ES-I3 (cell line): ENCODE results near the gene OAS3.

Experiments
- H3K36me3 ChIP-seq: 2 replicates; pipeline ENCODE4 v1.6.1; 2013; ENCODE audit warnings: mild to moderate bottlenecking, low read length, control low read depth, moderate library complexity; ENCODE audit not compliant: insufficient read depth
- H3K4me1 ChIP-seq: 2 replicates; pipeline ENCODE4 v1.6.1; 2013; ENCODE audit warnings: mild to moderate bottlenecking, control low read depth, low read length; ENCODE audit not compliant: insufficient read depth
- H3K9ac ChIP-seq: 2 replicates; pipeline ENCODE4 v1.6.1; 2013; ENCODE audit warnings: low read depth, mild to moderate bottlenecking, low read length, moderate library complexity
- H3K9me3 ChIP-seq: 2 replicates; pipeline ENCODE4 v1.6.1; 2013; ENCODE audit warnings: mild to moderate bottlenecking, low read length, moderate library complexity; ENCODE audit not compliant: control insufficient read depth, insufficient read depth

Gene OAS3

GRCh38 chr12:112989806-112990205 is 51.5 kb downstream of the OAS3 start:
- Histone ChIP-seq H3K36me3 (no peaks in the 10 kb centered on the region), H3K4me1 (no peaks in the 10 kb centered on the region), H3K9me3 (no peaks in the 10 kb centered on the region; the same call in 1 of the 2 replicates), H3K9ac (no peak overlapping the region)

GRCh38 chr12:112992541-112993398 is 54.5 kb downstream of the OAS3 start:
- no peak overlapping the region for H3K9ac ChIP-seq

DNA sequence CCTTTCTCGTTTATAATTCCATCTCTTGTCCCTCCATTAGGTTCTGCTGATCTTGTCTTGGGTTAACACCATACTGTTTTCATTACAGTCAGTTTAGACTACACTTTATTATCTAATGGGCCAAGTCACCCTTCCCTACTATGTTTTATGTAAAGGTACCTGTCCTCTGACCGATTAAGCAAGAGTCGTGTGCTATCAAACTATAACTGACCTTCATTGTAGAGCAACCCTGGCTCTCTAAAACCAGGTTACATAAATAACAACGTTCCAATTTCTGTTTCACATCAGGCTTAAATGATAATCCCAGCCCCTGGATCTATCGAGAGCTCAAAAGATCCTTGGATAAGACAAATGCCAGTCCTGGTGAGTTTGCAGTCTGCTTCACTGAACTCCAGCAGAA is 56.7 kb downstream of the OAS3 start:
- Histone ChIP-seq H3K9ac (no peak overlapping the region), H3K36me3 (no peaks in the 10 kb centered on the region), H3K4me1 (no peaks in the 10 kb centered on the region), H3K9me3 (no peaks in the 10 kb centered on the region; the same call in 1 of the 2 replicates)

More at GRCh38 chr12:112992541-112993398, 54.5 kb downstream of the OAS3 start:
- Histone ChIP-seq H3K9me3 (no peaks in the 10 kb centered on the region; the same call in 1 of the 2 replicates), H3K36me3 (no peaks in the 10 kb centered on the region), H3K4me1 (no peaks in the 10 kb centered on the region)

DNA sequence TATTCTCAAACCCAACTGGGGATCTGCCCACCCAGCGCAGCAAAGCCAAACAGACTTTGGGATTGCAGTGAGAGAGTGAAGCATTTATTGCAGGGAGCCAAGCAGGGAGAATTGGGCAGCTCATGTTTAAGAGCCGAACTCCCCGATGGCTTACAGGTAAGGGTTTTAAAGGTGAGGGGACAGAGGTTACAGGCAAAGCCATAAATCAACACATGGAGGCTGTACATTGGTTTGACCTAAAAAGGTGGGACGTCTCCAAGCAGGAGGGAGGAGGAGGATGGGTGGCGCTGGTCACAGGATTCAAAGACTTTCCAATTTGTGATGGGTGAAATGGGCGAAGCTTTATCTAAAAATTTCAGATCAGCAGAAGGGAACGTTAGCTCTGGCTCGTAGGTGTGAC is 58.2 kb downstream of the OAS3 start:
- Histone ChIP-seq H3K4me1 (no peaks in the 10 kb centered on the region), H3K9ac (no peak overlapping the region), H3K36me3 (no peaks in the 10 kb centered on the region), H3K9me3 (no peaks in the 10 kb centered on the region; the same call in 1 of the 2 replicates)

GRCh38 chr12:112997506-112997905 is 59.2 kb downstream of the OAS3 start:
- Histone ChIP-seq H3K4me1 (no peaks in the 10 kb centered on the region), H3K9ac (no peak overlapping the region), H3K9me3 (no peaks in the 10 kb centered on the region; the same call in 1 of the 2 replicates), H3K36me3 (no peaks in the 10 kb centered on the region)

DNA sequence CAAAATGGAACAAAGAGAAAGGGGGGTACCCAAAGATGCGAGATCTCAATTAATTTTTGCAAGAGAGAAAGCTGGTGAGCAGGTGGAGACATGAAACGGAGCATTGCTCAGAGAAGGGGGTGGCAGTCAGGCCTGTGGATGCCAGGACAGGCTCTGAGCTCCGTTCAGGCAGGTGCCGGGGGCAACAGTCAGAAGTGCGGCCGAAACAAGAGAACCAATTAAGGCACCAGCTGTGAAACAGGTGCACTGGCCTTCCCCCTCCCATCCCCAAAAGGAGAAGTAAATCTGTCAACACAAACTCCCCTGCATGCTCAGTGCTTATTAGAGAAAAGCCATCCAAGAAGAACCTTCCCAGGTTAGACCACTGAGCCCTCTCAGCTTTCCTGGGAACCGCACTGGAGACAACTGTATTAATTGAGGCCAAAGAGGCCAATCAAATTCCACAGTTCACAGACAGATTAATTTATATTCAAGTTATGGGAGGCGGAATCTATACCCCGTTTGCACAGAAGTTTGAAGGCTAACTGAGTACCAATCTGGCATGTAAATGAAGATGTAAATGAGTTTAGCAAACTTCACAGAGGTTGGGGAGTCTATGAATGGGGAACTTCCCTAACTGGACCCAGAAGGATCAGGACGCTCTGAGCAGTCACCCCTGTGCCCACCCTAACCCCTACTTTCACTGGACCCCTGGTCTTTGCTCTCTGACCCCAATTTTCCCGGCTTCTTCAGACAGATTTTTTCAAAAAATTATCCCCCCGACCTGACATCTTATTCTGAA is 60.9 kb downstream of the OAS3 start:
- no peaks in the 10 kb centered on the region; the same call in 1 of the 2 replicates for H3K9me3 ChIP-seq
- no peaks in the 10 kb centered on the region for H3K4me1 ChIP-seq
- H3K9ac ChIP-seq: no peak overlapping the region
- H3K36me3 ChIP-seq: no peaks in the 10 kb centered on the region

GRCh38 chr12:113000433-113000832 is 62.2 kb downstream of the OAS3 start:
- H3K36me3 ChIP-seq: no peaks in the 10 kb centered on the region
- no peaks in the 10 kb centered on the region for H3K9me3 ChIP-seq
- no peak overlapping the region for H3K9ac ChIP-seq
- no peaks in the 10 kb centered on the region for H3K4me1 ChIP-seq

DNA sequence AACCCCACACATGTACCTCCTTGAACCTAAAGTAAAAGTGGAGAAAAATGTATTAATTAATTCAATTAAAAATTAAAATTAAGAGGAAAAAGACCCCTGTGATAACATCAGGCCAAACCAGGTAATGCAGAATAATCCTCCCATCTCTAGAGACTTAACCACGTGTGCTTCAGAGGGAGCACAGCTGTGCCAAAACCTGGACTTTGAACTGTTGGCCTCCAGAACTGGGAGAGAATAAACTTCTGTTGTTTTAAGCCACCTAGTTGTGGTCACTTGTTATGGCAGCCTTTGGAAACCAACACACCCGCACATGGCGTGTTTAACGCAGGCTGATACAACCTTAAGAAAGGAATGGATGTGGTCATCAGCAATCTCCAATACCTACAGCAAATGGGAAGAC is 63.9 kb downstream of the OAS3 start:
- Histone ChIP-seq H3K9ac (no peak overlapping the region), H3K4me1 (no peaks in the 10 kb centered on the region), H3K9me3 (no peaks in the 10 kb centered on the region), H3K36me3 (no peaks in the 10 kb centered on the region)

GRCh38 chr12:113002676-113003075 is 64.4 kb downstream of the OAS3 start:
- H3K9ac ChIP-seq: no peak overlapping the region

GRCh38 chr12:113003636-113004035 is 65.4 kb downstream of the OAS3 start:
- no peak overlapping the region for H3K9ac ChIP-seq

More at GRCh38 chr12:113002676-113003075, 64.4 kb downstream of the OAS3 start:
- no peaks in the 10 kb centered on the region for H3K9me3 ChIP-seq
- H3K36me3 ChIP-seq: no peaks in the 10 kb centered on the region
- H3K4me1 ChIP-seq: no peaks in the 10 kb centered on the region

DNA sequence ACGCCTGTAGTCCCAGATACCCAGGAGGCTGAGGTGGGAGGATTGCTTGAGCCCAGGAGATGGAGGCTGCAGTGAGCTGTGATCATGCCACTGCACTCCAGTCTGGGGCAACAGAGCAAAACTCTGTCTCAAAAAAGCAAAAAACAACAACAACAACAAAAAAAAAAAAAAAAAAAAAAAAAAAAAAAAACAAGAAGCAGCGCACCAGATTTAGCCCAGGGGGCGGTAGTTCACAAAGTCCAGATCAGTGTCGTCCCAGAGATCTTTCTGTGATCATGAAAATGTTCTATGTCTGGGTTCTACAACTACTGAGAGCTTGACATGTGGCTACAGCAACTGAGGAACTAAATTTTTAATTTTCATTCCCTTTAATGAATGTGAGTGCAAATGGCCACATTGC is 67.5 kb downstream of the OAS3 start:
- Histone ChIP-seq H3K9ac (no peak overlapping the region), H3K4me1 (no peaks in the 10 kb centered on the region), H3K36me3 (no peaks in the 10 kb centered on the region), H3K9me3 (no peaks in the 10 kb centered on the region)

More at GRCh38 chr12:113003636-113004035, 65.4 kb downstream of the OAS3 start:
- Histone ChIP-seq H3K9me3 (no peaks in the 10 kb centered on the region), H3K4me1 (no peaks in the 10 kb centered on the region), H3K36me3 (no peaks in the 10 kb centered on the region)

GRCh38 chr12:113006206-113006605 is 67.9 kb downstream of the OAS3 start:
- Histone ChIP-seq H3K4me1 (no peaks in the 10 kb centered on the region), H3K36me3 (no peaks in the 10 kb centered on the region), H3K9me3 (0 out of 2 replicates have a peak, but pooled peaks cover 4% of the 10 kb centered on the region), H3K9ac (no peak overlapping the region)

DNA sequence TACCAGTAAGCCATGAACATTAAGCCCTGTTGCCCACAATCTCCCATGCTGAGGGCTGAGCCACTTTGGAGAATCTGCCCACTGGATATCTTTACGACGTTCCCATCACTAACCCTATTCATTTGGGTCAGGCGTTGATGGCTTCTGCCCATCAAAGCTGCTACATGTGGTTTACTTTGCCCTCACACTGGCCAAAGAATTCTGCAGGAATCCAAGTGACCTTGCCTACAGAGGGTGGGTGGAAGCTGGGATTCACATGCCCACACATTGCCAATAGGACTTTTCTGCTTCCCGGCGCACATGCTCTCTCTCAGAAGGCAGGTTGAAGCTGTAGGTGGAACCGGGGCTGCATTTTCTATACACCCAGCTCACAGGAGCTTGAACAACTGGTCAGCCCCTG is 68.4 kb downstream of the OAS3 start:
- Histone ChIP-seq H3K36me3 (no peaks in the 10 kb centered on the region), H3K9ac (no peak overlapping the region), H3K4me1 (no peaks in the 10 kb centered on the region), H3K9me3 (peaks cover 7% of the 10 kb centered on the region; the same call in 1 of the 2 replicates)

DNA sequence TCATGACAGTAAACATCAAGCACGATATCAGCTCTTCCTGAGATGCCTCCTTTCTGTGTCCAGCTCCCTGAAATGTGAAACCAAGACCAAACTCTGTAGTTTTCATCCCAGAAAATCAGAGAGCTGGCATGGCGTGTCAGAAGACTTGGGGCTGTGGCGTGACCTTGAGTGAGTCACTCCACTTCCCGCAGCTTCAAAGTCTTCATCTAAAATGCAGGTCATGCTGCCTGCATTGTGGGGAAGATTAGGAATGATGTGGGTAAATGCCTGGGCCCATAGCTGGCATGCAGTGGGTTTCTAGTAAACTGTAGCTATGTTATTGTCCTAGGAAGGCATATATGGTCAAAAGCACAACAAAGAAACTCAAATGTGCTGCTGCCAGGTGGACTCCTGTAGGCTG is 68.9 kb downstream of the OAS3 start:
- Histone ChIP-seq H3K9ac (no peak overlapping the region), H3K4me1 (no peaks in the 10 kb centered on the region), H3K9me3 (peaks cover 8% of the 10 kb centered on the region; the same call in 1 of the 2 replicates), H3K36me3 (no peaks in the 10 kb centered on the region)
